Measurements from ENCODE around the gene ECSIT.

The ECSIT gene

DNA sequence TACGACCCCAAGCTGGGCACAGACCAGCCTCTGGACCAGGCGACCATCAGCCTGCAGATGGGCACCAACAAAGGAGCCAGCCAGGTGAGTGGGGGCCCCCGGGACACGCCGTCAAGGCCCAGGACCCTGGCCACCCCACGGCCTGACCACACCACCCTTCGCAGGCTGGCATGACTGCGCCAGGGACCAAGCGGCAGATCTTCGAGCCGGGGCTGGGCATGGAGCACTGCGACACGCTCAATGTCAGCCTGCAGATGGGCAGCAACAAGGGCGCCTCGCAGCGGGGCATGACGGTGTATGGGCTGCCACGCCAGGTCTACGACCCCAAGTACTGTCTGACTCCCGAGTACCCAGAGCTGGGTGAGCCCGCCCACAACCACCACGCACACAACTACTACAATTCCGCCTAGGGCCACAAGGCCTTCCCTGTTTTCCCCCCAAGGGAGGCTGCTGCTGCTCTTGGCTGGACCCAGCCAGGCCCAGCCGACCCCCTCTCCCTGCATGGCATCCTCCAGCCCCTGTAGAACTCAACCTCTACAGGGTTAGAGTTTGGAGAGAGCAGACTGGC is 20.5 kb upstream of the ECSIT start:
- DNase-seq, result no peak

DNA sequence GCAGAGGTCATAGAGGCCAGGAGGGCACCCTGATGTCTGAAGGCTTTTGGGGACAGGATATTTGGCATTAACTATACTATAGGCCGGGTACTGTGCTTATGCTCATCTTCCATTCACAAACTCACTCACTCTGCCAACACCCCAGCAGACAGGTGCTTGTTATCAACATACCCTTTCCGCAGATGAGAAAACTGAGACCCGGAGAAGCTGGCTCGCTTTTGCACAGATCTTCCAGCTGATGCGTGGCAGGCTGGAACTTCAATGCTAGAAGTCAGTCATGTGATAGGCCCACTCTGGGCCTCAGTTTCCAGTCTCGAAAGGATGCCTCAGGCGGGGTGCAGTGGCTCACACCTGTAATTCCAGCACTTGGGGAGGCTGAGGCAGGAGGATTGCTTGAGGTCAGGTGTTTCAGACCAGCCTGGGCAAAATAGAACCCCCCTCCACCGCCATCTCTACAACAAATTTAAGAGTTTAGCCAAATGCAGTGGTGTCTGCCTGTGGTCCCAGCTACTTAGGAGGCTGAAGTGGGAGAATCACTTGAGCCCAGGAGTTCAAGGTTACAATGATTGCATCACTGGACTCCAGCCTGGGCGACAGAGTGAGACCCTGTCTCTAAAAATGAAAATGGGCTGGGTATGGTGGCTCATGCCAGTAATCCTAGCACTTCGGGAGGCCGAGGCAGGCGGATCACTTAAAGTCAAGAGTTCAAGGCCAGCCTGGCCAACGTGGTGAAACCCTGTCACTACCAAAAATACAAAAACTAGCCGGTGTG is 19.2 kb upstream of the ECSIT start:
- no peak for DNase-seq

DNA sequence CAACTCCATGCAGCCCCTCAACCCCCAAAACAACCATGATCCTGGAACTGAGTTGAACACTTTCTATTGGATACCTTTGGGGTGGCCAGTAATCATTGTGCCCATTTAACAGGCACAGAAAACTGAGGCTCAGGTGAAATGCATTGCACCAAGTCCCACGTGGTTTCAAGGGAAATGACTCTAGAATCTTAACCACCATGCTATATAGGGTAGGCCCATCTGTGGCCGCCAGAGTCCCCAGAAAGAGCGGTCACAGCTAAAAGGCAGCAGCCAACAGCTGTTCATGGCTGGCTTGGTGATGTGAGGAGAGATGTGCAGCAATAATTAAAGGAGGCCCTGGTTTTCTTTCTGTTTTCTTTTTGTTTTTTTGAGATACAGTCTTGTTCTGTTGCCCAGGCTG is 12.3 kb upstream of the ECSIT start:
- no peak for DNase-seq

GRCh38 chr19:11540645-11541044 is 11.7 kb upstream of the ECSIT start:
- no peak for DNase-seq

DNA sequence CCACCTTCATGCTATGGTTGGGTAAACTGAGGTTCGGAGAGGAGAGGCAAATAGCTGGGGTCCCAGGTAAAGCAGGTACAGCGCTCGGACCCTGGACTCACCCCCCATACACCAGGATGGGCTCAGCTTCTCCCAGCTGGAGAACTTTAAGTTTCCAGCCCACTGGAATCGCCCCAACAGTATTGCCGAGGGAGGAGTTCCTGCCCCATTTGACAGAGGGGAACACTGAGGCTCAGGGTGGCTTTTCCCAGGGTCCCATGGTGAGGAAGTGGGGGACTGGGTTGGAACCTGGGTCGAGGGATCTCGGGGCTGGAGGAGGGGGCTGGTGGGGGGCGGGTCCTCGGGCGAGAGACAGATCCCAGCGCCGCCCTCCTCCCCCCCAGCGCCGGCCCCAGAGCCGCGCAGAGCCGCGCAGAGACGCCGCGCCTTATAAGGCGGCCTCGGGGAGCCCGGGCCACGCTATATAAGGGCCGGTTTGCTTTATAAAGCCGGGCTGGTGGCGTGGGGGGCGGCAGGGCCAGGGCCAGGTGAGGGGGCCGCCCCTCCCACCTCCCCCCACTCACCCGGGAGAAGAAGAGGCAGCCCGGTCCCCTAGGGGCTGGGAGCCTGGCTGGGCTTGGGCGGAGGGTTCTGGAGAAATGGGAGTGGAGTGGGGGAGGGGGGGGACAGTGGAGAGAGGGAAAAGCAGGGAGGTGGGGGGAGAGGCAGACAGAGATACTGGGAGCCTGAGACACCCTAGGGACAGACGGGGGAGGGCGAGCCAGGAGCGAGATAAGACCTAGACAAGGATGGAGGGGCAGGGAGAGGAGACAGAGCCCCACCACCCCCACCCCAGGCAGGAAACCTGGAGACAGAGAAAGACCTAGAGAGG is 10.8 kb upstream of the ECSIT start:
- DNase-seq, result no peak

DNA sequence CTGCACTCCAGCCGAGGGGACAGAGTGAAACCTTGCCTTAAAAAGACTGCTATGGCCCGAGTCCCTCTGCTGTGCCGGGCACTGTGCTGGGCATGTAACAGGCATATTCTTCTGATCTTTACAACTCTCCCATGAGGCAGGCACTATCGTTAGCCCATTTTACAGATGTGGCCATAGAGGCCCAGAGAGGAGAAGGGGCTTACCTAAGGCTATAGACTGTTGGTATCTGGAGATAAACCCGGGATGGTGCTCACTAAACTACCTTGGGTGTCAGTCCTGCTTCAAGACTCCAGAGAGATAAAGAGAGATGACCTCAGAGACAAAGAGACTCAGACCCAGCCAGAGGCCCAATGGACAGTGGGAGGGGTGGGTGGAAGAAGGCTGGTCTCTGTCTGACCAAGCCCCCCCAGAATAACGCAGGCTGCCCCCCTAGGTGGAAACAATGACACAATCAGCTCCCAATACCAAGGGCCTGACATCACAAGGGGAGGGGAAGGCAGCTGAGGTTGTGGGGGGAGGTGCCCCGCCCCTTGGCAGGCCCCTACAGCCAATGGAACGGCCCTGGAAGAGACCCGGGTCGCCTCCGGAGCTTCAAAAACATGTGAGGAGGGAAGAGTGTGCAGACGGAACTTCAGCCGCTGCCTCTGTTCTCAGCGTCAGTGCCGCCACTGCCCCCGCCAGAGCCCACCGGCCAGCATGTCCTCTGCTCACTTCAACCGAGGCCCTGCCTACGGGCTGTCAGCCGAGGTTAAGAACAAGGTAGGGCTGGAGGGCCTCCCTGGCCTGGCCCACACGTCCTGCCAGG is 9.5 kb upstream of the ECSIT start, which contains the start of gene CNN1:
CNN1 (plus strand) TSS at position 620 of the 805 bp plus-strand sequence; CDS start at position 697, 77 bp downstream.
- no peak for DNase-seq

DNA sequence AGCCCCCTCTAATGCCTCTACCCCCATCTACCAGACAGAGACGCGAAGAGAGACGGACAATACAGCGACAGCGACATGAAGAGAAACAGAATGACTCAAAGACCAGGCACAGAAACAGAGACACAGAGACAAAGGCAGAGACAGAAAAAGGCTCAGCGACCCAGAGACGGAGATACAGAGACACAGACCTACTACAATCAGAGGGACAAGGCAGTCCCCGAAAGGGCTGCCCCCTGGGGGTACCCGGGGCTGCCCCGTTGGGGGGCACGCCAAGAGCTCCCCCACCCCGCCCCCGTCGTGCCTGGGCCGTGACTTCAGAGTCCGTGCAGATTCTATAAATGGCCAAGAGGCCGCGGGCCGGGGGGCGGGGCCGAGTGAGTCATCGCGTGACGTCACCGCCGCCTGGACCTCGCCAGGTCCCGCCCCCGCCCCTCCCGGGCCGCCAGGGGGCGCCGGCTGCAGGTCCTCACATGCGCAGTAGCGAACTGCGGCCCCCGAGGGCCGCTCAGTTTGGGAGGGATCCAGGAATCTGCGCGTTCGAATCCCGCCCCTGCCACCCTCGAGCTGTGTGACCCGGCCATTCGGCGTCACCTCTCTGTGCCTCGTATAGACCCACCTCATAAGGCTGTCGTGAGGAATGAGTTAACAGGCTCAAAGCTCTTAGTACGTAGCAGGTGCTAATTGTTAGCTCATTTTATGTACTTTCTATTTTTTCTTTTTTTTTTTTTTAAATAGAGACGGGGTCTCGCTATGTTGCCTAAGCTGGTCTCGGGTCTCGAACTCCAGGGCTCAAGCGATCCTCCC is 7.1 kb upstream of the ECSIT start:
- peak; percentile 89 for DNase-seq

GRCh38 chr19:11534948-11535347 is 6.0 kb upstream of the ECSIT start:
- DNase-seq, result no peak

GRCh38 chr19:11534538-11534937 is 5.6 kb upstream of the ECSIT start:
- DNase-seq, result no peak

DNA sequence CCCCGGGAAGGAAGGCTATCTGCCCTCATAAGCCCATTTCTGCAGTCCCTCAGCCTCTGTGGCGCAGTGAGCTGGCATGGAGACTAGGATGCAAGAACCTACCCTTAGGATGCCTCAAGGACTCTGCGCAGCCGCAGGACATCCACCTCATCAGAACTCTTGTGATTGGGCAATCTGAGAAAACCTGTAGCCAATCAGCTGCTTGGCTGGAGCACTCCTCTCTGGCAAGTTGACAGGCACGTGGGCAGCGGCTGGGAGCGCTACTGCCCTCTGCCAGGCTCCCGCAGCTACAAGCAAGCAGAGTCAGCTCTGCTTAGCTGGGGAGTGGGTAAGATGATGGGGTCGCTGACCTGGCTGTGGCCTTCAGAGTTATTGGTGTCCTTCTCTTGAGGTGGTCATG is 1.5 kb upstream of the ECSIT start:
- DNase-seq, result peak; percentile 69

DNA sequence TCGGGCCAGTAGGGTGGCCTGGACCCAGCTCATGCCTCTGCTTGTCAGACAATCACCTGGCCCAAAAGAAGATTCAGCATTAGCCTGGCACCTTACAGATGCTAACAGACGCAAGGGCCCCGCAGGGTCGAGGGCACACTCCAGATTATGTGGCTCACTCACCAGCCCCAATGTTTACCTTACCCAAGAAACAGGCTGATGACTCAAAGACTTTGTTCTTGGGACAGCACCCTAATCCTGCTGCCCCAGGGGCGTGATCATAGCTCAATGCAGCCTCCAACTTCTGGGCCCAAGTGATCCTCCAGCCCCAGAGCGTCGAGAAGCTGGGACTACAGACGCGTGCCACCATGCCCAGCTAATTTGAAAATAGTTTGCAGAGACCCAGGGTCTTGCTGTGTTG is 9.8 kb downstream of the ECSIT start:
- no peak for DNase-seq

GRCh38 chr19:11513946-11514345 is 15.0 kb downstream of the ECSIT start:
- DNase-seq, result no peak

DNA sequence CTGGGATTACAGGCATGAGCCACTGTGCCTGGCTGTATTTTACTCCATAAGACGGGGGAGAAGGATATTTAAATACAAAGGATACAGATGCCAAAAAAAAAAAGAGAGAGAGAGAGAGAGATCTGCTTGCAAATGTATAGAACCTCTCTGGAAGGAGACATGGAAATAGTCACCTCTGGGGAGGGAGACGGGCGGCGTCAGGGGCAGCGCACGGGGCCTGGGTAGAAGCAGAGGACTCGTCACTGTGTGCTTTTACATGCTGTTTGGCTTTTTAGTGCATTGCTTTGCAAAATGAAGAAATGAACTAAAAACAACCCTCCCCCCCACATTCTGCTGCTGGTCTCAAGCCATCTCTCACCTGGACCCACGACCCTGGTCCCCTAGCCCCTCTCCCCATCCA is 18.5 kb downstream of the ECSIT start:
- DNase-seq, result no peak

DNA sequence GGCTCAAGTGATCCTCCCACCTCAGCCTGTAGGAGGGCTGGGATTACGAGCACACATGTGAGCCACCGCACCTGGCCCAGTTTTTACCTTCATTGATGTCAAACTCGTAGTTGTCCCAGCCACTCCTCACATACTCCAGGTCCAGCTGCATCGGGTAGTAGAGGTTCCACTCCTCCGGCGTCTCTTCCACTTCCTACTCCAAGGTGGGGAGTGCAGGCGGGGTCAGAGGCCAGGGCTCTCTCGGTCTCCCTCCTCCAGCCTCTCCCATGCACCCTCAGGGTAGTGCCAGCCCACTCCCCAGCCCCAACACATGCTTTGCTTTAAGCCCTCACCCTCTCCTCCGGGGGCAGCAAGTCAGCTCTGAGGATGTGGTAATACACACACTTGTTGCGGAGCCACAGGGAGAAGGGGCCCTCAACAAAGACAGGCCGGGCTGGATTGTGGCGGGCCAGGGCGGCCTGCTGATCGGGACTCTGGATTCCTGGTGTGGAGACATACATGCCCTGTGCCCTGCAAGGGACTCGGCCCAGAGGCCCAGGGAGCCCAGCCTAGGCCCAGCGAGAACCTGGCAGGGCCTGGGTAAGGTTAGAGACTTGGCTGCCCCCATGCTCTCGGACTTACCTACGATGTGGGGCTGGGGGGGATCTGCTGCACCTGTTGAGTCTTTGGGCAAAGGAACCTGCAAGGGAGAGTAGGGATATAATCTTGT is 21.4 kb downstream of the ECSIT start:
- DNase-seq, result no peak

- DNase-seq, result no peak
Measured at GRCh38 chr19:11506967-11507366, 22.0 kb downstream of the ECSIT start.

GRCh38 chr19:11506101-11506555 is 22.8 kb downstream of the ECSIT start:
- DNase-seq, result no peak

- peak; percentile 96 for DNase-seq
Measured at GRCh38 chr19:11505504-11506100, 23.3 kb downstream of the ECSIT start, which contains the start of gene ZNF653. Gene ZNF653 (minus strand): TSS chr19:11505839. CDS start chr19:11505786, 53 bp downstream.

DNA sequence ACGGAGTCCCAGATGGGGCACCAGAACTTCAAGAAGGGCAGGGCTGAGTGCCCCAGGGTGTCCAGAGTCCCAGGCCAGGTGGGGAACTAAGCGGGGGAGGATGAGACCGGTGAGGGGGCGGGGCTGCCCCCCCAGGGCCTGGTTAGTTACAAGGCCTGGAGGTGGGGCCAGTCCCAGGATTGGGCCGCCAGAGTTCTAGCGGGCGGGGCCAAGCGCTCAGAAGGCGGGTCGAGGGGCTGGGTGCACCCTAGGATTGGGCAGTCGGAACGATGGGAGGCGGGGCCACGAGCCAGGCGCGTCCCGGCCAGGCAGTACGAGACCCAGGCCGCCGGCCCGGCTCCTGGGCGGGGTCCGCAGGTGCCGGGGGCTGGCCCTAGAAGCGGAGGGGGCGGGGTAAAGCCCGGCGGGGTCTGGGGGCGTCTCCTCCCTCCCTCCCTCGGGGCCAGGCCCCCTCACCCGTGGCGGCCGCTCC is 23.9 kb downstream of the ECSIT start:
- peak; percentile 97 for DNase-seq

DNA sequence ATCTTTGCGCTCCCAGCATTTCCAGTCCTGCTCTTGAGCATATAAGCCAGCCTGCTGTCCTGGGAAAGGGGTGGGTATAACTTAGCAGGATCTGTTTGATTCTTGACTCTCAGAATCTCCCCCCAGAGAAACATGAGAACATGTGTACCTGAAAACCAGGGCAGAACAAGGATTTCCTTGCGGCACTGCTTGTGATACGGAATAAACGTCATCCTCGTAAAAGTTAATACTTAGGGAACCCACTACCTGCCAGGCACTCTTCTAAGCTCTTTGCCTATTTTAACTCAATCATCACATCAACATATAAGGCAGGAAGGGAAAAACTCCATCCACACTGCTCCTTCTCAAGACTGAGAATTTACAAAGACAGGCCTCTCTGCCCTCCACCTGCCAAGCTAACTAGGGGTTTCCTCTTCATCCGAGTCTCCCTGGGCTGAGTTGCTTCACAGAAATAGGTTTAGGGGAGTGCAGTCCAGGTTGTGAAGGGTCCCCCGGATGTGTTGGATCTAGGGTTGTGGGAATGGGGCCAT is 24.4 kb downstream of the ECSIT start:
- no peak for DNase-seq

GRCh38 chr19:11499890-11500420 is 29.0 kb downstream of the ECSIT start:
- DNase-seq, result no peak
